Activated CD8-positive, alpha-beta memory T cell treated with anti-CD3 and anti-CD28 coated beads for 48 hours (primary cell): ENCODE results near the gene LGALS7B.
"Not testable (repeated sequence)": the region's sequence is repeated elsewhere in the genome, so short reads cannot be mapped to it uniquely, and the experiment has no call there.

Experiments
- DNase-seq, 3 experiments: peaks; one replicate each; pipeline ENCODE4 v3.0.0-alpha.2; 2020; ENCODE audit warnings: low read depth in 2 of 3, low spot score in 2 of 3

LGALS7B gene

DNA sequence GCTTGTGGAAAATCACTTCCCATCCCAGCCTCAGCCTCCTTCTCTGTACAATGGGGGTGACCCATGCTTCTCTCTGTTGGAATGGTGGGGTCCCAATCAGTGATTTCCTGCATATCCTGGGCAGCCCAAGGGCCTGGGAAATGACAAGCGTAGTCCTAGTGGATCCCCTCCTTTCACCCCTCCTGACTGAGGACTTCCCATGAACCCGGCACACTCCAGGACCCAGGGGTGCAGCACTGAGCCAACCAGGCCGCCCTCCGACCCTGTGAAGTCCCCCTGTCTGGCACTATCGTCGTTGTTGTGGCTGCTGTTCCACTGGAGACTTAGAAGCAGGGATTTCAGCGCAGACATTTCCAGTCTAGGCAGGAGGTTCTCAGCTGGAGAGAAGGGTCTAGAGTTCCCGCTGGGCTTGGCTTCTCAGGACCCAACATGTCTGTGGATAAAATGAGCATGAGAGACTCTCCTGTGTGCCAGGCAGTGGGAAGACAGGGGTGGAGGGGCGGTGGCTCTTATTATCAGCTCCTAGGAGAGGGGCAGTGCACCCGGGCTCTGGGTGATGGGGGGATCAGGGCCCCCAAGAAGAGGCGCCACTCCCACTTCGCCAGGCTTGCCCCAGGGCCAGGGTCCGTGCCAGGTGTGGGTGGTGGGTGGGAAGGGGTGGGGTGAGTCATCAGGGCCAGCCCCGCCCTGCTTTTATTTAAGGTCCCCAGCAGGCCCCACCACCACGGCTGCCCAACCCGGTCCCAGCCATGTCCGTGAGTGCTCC, at the start of gene LGALS7B:
TSS of gene LGALS7B (plus strand) at position 723 of the 766 bp plus-strand sequence. CDS start at position 750, 27 bp downstream.
- DNase-seq: no peak

DNA sequence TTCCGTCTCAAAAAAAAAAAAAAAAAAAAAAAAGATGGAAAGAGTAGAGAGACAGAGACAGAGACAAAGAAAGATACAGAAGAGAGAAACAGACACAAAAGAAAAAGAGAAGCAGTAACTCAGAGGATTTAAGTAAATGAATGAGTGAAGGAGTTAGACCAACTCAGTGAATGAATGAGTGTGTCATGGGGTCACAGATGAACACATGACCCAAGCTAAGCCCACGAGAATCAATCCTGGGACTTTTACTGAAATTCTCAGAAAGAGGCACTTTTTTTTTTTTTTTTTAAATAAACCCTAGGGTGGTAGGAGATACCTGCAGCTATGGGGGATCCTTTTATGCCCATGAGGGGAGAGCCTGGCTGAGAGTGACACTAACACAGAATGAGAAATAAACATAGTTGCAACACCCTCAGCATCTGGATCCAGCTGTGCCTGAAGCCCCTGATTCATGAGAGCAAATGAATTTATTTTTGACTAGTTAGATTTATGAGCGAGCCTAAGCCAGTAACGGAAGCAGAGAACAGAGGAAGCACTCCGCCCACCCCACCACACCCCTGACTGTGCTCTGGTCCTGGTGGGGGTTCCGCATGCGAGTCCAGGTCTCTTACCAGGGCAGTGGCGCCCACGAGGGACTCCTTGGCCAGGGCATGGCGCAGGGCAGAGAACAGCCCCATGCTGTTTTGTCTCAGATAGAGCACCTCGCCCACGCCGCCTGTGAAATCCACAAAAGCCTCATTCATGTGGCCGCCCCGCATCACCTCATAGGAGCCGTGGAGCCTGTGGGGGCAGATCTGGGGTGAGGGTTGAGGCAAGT, 49.4 kb upstream of the LGALS7B start:
- DNase-seq: no peak

DNA sequence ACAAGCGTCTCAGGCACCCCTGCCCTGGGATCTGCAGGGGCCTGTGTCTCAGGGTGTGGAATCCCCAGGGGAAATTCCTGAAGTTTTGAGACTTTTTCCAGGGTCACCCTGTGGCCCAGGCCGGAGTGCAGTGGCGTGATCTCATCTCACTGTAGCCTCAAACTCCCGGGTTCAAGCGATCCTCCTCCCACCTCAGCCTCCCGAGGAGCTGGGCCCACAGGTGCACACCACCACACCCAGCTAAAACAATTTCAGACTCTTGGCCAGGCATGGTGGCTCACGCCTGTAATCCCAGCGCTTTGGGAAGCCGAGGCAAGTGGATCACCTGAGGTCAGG, 48.8 kb upstream of the LGALS7B start:
- DNase-seq: no peak

DNA sequence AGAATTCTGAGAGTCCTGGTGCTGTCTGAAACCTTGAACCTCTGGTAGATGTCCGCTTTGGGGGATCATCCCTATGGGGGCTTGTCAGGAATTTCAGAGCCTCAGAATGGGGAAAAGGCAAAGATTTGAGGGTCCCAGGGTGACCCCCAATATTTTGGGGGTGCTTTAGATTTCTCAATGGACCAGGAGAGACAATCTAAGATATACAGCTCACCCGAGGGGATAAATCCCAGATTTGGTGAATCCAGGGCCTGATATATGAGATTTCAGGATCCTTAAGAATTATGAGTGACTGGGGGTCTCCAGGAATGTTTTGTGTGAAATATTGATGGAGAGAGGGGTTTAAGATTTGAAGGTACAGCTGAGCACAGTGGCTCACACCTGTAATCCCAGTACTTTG, 48.1 kb upstream of the LGALS7B start:
- DNase-seq: no peak

DNA sequence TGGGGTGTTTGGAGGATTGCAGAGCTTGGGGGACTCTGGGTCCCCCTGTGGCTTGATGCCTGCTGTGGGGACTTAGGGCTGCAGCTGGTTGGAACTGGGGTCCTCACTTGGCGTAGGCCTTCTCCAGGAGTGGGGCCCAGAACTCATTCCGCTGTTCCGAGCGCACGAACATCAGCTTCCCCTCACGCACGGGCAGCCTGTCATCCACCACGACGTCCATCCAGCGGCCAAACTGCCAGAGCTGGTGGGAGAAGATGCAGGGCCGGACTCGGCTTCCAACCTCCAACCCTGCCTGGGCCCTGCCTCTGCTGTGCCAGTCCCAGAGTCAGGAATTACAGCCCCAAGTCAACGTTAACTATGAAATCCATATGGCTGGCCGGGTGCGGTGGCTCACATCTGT, 47.3 kb upstream of the LGALS7B start:
- DNase-seq: no peak

DNA sequence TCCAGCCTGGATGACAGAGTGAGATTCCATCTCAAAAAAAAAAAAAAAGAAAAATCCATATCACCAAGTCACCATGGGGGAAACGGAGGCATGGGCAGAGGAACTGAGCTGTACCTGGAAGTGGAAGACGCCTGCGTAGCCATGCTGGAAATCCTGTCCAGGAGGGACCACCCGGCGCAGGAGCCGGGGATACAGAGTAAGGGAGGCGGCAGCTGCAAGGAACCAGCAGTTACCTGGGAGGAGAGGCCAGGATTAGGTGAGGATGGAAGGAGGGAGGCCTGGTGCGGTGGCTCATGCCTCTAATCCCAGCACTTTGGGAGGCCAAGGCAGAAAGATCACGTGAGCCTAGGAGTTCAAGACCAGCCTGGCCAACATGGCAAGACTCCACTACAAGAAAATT, 46.7 kb upstream of the LGALS7B start:
- no peak for DNase-seq

DNA sequence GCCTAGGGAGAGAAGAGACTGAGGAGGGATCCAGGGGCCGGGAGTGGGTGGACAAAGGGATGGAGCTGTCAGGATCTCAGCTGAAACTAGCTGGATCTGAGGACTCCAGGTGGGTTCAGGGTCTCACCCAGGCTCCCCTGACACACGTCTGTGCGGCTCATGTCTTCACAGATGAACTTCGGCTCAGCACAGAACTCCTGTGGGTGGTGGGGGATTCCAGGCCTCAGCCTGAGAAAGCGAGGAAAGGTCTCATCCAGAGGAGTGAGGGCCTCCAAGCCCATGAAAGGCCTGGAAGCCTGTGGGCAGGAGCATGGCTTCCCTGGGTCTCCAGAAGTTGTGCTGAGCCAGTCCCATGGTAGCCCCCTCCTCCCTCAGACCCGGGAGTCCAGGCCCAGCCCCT, 46.1 kb upstream of the LGALS7B start:
- DNase-seq: no peak

DNA sequence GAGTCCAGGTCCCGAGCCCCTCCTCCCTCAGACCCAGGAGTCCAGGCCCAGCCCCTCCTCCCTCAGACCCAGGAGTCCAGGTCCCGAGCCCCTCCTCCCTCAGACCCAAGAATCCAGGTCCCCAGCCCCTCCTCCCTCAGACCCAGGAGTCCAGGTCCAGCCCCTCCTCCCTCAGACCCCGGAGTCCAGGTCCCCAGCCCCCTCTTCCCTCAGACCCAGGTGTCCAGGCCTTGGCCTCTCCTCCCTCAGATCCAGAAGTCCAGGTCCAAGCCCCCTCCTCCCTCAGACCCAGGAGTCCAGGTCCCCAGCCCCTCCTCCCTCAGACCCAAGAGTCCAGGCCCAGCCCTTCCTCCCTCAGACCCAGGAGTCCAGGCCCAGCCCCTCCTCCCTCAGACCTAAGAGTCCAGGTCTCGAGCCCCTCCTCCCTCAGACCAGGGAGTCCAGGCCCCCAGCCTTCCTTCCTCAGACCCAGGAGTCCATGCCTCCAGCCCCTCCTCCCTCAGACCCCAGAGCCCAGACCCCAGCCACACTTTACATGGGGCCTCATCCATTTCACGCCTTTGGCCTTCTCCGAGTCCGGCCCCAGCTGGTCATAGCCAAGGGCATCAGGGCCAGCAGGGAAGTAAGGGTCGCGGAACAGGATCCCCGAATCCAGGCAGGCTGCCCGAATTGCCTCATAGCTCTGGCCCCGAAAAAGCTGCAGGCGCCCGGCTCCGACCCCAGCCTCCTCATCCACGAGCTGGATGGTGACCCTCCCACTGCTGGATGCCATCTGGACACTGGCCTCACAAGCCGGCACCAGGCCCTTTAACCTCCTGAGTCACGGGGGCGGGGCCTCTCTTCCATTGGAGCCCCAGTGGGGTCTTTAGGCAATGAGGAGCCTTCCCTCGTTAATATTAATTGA, 45.4 kb upstream of the LGALS7B start:
- DNase-seq: no peak

DNA sequence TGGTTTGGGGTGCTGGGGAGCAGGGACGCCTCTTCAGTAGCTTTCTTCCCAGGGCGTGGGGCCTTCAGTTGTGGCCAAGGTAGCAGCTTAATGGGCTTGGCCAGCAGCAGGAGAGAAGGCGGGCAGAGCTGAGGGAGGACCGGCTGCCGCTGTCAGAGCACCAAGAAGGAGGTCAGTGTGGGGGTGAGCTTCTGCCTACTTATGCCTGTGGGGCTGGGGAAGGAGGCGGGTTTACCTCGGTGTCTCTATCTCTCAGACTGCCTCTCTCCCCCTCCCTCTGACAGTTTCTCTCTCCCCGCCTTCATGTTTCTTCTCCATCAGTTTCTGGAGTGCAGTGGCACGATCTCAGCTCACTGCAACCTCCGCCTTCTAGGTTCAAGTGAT, 44.7 kb upstream of the LGALS7B start, which contains the start of gene CAPN12:
TSS of gene CAPN12 (minus strand) at position 177 of the 384 bp plus-strand sequence. CDS start 309 bp downstream, outside the sequence.
- DNase-seq: no peak

DNA sequence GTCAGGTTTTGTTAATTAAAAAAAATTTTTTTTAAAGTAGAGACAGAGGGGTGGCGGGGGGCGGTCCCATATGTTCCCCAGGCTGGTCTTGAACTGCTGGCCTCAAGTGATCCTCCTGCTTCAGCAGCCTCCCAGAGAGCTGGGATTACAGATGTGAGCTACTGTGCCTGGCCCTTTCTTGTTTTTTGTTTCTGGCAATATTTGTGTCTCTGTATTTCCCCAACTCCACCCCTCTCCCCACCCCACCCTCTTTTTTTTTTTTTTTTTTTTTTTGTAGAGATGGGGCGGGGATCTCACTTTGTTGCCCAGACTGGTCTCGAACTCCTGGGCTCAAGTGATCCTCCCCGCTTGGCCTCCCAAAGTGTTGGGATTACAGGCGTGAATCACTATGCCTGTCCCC, 44.1 kb upstream of the LGALS7B start:
- no peak for DNase-seq

DNA sequence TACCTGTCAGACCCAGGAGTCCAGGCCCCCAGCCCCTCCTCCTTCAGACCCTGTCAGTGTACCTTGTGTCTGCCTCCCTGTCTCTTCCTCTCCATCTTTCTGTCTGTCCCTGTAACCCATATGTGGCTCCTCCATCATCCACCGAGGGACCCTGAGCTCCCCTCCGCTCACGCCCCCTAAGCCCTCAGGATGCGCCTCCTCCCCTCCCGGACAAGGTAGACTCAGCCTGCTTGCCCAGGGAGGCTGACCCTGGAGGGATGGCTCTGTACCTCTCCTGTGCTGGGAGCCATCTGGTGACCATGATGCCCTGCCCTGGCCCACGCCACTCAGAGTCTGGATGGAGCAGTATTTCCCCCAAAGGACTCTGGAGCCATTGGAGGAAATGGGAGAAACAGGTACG, 43.7 kb upstream of the LGALS7B start:
- no peak for DNase-seq

DNA sequence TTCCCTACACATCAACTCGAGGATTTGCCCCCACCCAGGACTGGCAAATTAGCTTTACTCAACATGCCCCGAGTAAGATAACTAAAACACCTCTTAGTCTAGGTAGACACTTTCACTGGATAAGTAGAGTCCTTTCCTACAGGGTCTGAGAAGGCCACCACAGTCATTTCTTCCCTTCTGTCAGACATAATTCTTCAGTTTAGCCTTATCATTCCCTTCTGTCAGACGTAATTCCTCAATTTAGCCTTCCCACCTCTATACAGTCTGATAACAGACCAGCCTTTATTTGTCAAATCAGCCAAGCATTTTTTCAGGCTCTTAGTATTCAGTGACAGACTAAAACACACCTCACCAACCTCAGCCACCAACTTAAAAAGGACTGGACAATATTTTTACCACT, 35.2 kb upstream of the LGALS7B start:
- DNase-seq: not testable (repeated sequence)

DNA sequence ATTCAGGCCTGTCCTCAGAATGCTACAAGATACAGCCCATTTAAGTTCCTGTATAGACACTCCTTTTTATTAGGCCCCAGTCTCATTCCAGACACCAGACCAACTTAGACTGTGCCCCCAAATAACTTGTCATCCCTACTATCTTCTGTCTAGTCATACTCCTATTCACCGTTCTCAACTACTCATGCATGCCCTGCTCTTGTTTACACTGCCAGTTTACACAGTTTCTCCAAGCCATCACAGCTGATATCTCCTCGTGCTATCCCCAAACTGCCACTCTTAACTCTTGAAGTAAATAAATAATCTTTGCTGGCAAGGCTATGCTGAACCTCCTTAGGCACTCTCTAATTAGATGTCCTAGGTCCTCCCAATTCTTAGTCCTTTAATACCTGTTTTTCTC, 34.8 kb upstream of the LGALS7B start:
- DNase-seq: not testable (repeated sequence)

DNA sequence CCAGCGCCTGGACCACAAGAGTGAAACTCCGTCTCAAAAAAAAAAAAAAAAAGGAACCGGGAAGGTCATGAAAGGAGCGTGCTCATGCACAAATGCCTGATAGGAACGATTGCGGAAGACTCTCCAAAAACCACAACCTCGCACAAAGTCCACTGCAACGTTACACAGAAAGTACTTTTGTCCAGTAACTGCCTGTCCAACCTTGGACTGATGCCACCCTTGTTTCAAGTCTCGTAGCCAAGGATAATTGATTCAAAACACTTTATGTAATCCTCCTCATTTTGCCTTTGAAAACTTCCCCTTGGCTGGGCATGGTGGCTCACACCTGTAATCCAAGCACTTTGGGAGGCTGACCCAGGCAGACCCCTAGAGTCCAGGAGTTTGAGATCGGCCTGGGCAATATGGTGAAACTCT, 29.4 kb upstream of the LGALS7B start:
- no peak for DNase-seq

DNA sequence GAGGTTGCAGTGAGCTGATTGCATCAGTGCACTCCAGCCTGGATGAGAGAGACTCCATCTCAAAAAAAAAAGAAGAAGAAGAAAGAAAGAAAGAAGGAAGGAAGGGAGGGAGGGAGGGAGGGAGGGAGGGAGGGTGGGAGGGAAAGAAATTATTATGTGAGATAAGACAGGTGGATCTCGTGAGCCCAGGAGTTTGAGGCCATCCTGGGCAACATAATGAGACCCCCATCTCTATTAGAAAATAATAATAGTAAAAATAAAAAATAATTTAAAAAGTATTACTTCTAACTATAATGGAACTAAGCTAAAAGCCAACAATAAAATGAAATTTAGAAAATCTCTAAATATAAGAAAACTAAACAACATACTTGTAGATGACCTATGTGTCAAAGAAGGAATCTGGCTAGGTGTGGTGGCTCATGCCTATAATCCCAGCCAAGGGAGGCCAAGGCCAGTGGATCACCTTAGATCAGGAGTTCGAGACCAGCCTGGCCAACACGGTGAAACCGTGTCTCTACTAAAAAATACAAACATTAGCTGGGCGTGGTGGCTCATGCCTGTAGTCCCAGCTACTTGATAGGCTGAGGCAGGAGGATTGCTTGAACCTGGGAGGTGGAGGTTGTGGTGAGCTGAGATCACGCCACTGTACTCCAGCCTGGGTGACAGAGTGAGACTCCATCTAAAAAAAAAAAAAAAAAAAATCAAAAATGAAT, 28.0 kb upstream of the LGALS7B start:
- DNase-seq: not testable (repeated sequence)

DNA sequence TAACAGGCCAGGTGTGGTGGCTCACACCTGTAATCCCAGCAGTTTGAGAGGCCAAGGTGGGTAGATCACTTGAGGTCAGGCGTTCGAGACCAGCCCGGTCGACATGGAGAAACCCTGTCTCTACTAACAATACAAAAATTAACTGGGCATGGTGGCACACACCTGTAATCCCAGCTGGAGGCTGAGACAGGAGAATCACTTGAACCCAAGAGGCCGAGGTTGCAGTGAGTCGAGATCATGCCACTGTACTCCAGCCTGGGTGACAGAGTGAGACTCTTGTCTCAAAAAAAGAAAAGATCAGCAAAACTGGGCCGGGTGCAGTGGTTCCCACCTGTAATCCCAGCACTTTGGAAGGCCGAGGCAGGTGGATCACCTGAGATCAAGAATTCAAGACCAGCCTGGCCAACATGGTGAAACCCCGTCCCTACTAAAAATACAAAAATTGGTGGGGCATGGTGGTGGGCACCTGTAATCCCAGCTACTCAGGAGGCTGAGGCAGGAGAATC, 27.1 kb upstream of the LGALS7B start:
- DNase-seq: not testable (repeated sequence)

DNA sequence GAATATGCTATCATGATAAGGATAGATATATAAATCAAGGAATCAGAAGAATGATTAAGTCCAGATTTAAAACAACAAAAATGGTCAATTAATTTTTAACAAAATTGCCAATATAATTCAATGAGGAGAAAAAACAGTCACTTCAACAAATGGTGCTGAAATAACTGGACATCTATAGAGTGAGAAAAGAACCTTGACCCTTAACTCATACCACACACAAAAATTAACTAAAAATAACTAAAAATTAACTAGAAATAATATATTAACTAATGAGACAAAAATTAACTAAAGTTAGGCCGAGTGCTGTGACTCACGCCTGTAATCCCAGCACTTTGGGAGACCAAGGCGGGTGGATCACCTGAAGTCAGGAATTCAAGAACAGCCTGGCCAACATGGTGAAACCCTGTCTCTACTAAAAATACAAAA, 25.2 kb upstream of the LGALS7B start:
- DNase-seq: no peak

DNA sequence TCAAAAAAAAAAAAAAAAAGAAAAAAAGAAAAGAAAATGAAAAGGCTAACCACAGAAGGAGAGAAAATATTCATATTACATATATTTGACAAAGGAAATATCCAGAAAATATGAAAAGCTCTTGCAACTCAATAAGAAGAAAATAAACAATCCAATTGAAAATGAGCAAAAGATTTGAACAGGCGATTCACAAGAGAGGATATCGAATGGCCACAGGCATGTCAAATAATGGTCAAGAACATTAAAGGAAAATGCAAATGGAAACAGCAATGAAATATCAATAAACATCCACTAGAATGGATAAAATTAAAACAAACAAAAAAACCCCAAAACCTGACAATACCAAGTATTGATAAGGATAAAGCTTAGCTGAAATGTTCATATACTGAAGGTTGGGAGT, 23.8 kb upstream of the LGALS7B start:
- DNase-seq: no peak

DNA sequence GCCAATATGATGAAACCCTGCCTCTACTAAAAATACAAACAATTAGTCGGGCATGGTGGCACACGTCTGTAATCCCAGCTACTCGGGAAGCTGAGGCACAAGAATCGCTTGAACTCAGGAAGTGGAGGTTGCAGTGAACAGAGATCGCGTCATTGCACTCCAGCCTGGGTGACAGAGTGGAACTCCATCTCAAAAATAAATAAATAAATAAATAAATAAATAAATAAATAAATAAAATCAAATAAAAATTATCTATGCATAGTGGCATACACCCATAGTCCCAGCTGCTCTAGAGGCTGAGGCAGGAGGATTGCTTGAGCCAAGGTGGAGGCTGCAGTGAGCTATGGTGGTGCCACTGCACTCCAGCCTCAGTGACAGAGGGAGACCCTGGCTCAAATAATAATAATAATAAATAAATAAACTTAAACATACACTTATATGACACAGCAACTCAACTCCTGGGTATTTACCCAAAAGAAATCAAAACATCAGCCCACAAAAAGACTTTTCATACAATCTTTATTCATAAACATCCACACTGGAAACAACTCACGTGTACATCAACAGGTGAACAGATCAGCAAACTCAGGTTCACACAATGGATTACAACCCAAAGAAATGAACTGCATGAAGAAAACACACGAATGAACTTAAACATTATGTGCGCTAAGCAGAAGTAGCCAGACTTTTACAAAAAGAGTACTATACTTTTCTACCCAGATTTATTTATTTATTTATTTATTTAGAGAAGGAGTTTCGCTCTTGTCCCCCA, 22.5 kb upstream of the LGALS7B start:
- no peak for DNase-seq
